BLaER1 (cell line): Measurements from ENCODE around the gene GUCY2F.

ENCODE experiments used
- H3K27ac ChIP-seq: shearing (Covaris generic); formaldehyde crosslinking; 2 replicates; pipeline ENCODE4 v1.8.1; 2022
- H3K27me3 ChIP-seq: shearing (Covaris generic); formaldehyde crosslinking; 2 replicates; pipeline ENCODE4 v1.8.1; 2022
- H3K36me3 ChIP-seq: shearing (Covaris generic); formaldehyde crosslinking; 2 replicates; pipeline ENCODE4 v1.8.1; 2022
- H3K4me1 ChIP-seq: shearing (Covaris generic); formaldehyde crosslinking; 2 replicates; pipeline ENCODE4 v1.8.1; 2022
- H3K4me2 ChIP-seq: shearing (Covaris generic); formaldehyde crosslinking; 2 replicates; pipeline ENCODE4 v1.8.1; 2022
- H3K4me3 ChIP-seq: shearing (Covaris generic); formaldehyde crosslinking; 2 replicates; pipeline ENCODE4 v1.8.1; 2022
- H3K9ac ChIP-seq: shearing (Covaris generic); formaldehyde crosslinking; 2 replicates; pipeline ENCODE4 v1.8.1; 2022
- H3K9me3 ChIP-seq: shearing (Covaris generic); formaldehyde crosslinking; 2 replicates; pipeline ENCODE4 v1.8.1; 2022
- H4K20me1 ChIP-seq: shearing (Covaris generic); formaldehyde crosslinking; 2 replicates; pipeline ENCODE4 v1.8.1; 2022
- Cebpa-rat ChIP-seq: shearing (Covaris generic); IDR thresholded peaks from 2 replicates; pipeline ENCODE4 v1.8.1; 2022

Gene GUCY2F

DNA sequence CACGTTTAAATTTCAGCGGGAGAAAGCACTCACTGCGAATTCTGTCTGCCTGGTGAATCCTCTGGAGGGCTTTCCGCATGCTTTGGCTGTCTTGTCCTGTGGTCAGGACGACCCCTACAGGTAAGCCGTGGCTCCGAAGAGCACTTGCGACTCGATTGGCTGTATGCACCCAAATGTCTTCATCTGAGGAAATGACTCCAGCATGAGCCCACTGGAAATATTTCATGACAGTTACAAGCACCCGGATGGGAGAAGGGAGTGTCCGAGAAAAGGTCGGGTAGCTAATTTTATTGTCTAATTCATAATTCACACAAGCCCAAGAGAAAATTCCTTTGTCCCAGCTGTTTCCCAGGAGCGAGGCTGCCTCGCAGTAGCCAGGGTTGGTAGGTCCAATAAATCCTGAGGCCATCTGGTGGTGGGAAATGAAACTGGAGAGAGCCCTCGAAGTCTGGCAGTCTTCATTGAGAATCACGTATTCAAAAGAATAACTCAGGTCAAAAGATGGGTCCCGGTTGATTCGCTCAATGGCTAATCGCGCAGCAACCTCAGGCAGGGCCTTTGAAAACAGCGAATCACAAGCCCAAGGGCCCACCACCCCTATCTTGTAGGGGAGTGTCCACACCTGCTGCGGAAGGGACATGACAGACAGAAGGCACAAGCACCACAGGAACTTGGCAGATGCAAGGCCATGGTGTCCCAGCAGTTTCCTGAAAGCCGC lies 6.6 kb downstream of the GUCY2F start:
- Histone ChIP-seq H3K27me3 (peaks cover 91% of the 10 kb centered on the region), H3K9me3 (no peaks in the 10 kb centered on the region), H3K9ac (no peak overlapping the region), H3K4me2 (no peak overlapping the region), H3K4me3 (no peak overlapping the region), H3K4me1 (no peaks in the 10 kb centered on the region), H3K27ac (no peak overlapping the region), H4K20me1 (no peaks in the 10 kb centered on the region), H3K36me3 (no peaks in the 10 kb centered on the region)
- TF ChIP-seq Cebpa-rat = no peak

DNA sequence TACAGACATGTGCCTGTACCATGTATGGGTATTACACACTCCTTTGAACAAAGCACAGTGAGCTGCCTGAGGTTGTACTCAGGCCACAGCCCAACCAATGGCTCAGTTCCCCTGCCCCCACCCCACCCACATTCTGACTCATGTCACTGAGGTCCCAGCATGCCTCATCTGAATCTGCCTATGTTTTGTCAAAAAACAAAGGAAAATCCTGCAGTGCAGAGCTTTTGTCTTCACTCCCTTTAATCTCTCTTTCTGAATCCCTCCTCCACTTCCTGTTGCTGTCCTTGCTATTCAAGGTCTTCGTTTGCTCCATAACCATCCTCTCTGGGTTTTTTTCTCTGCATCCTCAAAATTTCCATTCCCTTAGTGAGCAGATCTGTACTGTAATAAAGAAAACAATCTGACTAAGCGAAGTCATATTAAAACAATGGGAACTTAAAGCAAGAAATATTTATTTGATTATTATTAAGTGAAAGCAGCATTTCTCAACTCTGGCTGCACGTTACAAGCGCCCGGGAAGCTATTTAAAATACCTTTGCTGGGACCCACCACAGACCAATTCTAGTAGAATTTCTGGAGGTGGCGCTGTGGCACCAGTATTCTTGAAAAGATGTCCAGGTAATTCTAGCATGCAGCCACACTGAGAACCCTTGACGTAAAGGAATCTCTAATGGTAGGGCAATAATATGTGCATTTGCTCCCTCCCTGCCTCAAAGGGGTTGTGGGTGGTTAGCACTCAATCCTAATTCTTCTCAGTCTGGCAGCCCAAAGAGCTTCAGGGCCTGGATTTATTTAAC lies 8.7 kb downstream of the GUCY2F start:
- H3K27me3 ChIP-seq = peaks cover 84% of the 10 kb centered on the region
- no peak overlapping the region for H3K27ac ChIP-seq
- H3K4me3 ChIP-seq = no peak overlapping the region
- H3K4me2 ChIP-seq = no peak overlapping the region
- no peak for TF ChIP-seq Cebpa-rat
- no peak overlapping the region for H3K9ac ChIP-seq
- no peaks in the 10 kb centered on the region for H3K4me1 ChIP-seq
- H4K20me1 ChIP-seq = no peaks in the 10 kb centered on the region
- H3K9me3 ChIP-seq = no peaks in the 10 kb centered on the region
- no peaks in the 10 kb centered on the region for H3K36me3 ChIP-seq

DNA sequence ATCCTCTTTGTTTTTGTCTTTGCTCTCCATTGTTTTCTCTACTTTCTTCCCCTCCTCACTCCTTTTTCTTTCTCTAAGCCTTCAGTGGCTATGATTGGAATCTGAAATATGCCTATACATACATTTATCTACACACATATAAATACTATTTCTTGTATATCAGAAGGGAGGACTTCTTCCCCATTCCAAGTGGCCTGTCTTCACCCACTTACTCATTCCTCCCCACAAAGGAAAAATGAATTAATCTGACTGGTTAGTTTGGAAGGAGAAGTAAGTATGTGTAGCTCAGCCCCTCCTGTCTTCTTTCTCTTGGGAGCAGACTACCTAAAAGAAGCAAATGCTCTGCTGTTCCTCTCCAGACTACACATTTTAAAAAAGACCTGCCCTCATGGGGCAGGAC lies 17.7 kb downstream of the GUCY2F start:
- no peaks in the 10 kb centered on the region for H3K36me3 ChIP-seq
- peaks cover 74% of the 10 kb centered on the region for H3K27me3 ChIP-seq
- no peak overlapping the region for H3K27ac ChIP-seq
- H3K4me2 ChIP-seq = no peak overlapping the region
- no peak for TF ChIP-seq Cebpa-rat
- H3K9me3 ChIP-seq = no peaks in the 10 kb centered on the region
- no peak overlapping the region for H3K9ac ChIP-seq
- no peaks in the 10 kb centered on the region for H3K4me1 ChIP-seq
- no peaks in the 10 kb centered on the region for H4K20me1 ChIP-seq
- no peak overlapping the region for H3K4me3 ChIP-seq

DNA sequence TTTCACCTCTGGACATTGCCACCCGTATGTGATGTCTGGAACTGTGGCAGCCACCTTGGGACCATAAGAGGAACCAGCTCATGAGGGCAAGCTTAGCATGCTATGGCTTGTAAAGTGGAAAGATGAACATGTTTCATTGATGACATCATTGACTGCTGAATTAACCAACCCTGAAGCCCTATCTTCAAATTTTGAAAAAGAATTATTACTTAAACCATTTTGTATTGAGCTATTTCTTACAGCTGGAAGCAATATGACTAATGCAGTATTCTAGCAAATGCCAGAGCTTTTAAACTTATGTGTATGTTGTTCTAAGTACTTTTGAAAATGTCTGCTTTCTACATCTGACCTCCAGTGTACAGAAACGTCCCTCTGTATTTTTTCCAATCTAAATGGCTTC lies 18.1 kb downstream of the GUCY2F start:
- H3K4me2 ChIP-seq = no peak overlapping the region
- H3K27ac ChIP-seq = no peak overlapping the region
- H3K27me3 ChIP-seq = peaks cover 74% of the 10 kb centered on the region
- H3K9ac ChIP-seq = no peak overlapping the region
- TF ChIP-seq Cebpa-rat = no peak
- H3K9me3 ChIP-seq = no peaks in the 10 kb centered on the region
- no peaks in the 10 kb centered on the region for H3K4me1 ChIP-seq
- H4K20me1 ChIP-seq = no peaks in the 10 kb centered on the region
- no peaks in the 10 kb centered on the region for H3K36me3 ChIP-seq
- H3K4me3 ChIP-seq = no peak overlapping the region

GRCh38 chrX:109448282-109448938 lies 33.5 kb downstream of the GUCY2F start:
- H3K4me1 ChIP-seq = no peaks in the 10 kb centered on the region
- peaks cover 59% of the 10 kb centered on the region for H3K27me3 ChIP-seq
- no peaks in the 10 kb centered on the region for H3K36me3 ChIP-seq
- TF ChIP-seq Cebpa-rat = no peak
- H3K27ac ChIP-seq = no peak overlapping the region
- H3K4me2 ChIP-seq = no peak overlapping the region
- H3K9me3 ChIP-seq = no peaks in the 10 kb centered on the region
- no peak overlapping the region for H3K4me3 ChIP-seq
- H3K9ac ChIP-seq = no peak overlapping the region
- no peaks in the 10 kb centered on the region for H4K20me1 ChIP-seq

DNA sequence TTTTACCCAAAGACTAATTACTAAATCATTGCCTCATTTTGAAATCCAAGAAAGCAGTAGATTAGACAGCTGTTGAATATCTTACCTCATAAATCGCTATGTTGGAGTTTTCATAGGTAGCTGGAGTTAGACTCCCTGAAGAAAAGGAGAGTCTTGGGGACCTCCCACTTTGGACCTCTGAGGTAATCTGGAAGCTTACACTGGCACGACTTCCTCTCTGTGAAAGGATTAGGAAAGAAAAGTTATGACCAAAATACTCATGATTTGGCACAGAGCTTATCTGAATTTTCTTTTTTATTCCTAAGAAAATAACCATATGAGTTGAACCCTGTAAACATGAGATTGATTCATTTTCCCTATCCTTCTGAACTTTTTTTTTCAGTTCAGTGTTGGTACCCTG lies 40.6 kb downstream of the GUCY2F start:
- Histone ChIP-seq H3K27ac (no peak overlapping the region), H3K4me1 (no peaks in the 10 kb centered on the region), H3K4me3 (no peak overlapping the region), H3K36me3 (no peaks in the 10 kb centered on the region), H3K27me3 (peaks cover 48% of the 10 kb centered on the region), H3K9ac (no peak overlapping the region), H3K4me2 (no peak overlapping the region), H3K9me3 (no peaks in the 10 kb centered on the region), H4K20me1 (no peaks in the 10 kb centered on the region)
- TF ChIP-seq Cebpa-rat = no peak

- H3K9me3 ChIP-seq = no peaks in the 10 kb centered on the region
- H3K4me2 ChIP-seq = no peak overlapping the region
- no peaks in the 10 kb centered on the region for H3K36me3 ChIP-seq
- no peak overlapping the region for H3K4me3 ChIP-seq
- no peak overlapping the region for H3K9ac ChIP-seq
- peaks cover 48% of the 10 kb centered on the region for H3K27me3 ChIP-seq
- no peaks in the 10 kb centered on the region for H3K4me1 ChIP-seq
- H4K20me1 ChIP-seq = no peaks in the 10 kb centered on the region
- H3K27ac ChIP-seq = no peak overlapping the region
- no peak for TF ChIP-seq Cebpa-rat
Measured at GRCh38 chrX:109440475-109440874, 41.4 kb downstream of the GUCY2F start.

DNA sequence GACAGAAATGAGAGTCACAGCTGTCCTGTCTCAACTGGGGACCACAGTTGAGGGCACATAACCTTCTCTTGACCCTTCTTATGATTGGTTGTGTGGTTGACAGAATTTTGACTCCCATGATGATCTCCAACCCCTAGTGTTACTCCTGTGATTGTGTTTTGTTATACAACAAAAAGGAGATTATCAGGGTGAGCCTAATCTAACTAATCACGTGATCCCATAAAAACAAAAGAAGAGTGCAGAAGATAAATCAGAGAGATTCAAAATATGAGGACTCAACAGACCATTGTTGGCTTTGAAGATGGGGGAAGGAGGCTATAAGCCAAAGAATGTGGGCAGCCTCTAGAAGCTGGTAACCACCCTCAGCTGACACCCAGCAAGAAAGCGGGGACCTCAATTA lies 72.7 kb downstream of the GUCY2F start:
- peaks cover 83% of the 10 kb centered on the region for H3K27me3 ChIP-seq
- peaks cover 12% of the 10 kb centered on the region for H3K9me3 ChIP-seq
- no peak overlapping the region for H3K4me2 ChIP-seq
- no peak overlapping the region for H3K27ac ChIP-seq
- H4K20me1 ChIP-seq = no peaks in the 10 kb centered on the region
- no peak overlapping the region for H3K9ac ChIP-seq
- no peaks in the 10 kb centered on the region for H3K4me1 ChIP-seq
- no peak for TF ChIP-seq Cebpa-rat
- H3K36me3 ChIP-seq = no peaks in the 10 kb centered on the region
- H3K4me3 ChIP-seq = no peak overlapping the region

GRCh38 chrX:109403922-109404321 lies 78.0 kb downstream of the GUCY2F start:
- peaks cover 7% of the 10 kb centered on the region for H3K9me3 ChIP-seq
- H3K9ac ChIP-seq = no peak overlapping the region
- no peaks in the 10 kb centered on the region for H3K36me3 ChIP-seq
- H3K4me1 ChIP-seq = no peaks in the 10 kb centered on the region
- no peak overlapping the region for H3K4me3 ChIP-seq
- peaks cover 89% of the 10 kb centered on the region for H3K27me3 ChIP-seq
- H4K20me1 ChIP-seq = no peaks in the 10 kb centered on the region
- TF ChIP-seq Cebpa-rat = no peak
- no peak overlapping the region for H3K27ac ChIP-seq
- H3K4me2 ChIP-seq = no peak overlapping the region

DNA sequence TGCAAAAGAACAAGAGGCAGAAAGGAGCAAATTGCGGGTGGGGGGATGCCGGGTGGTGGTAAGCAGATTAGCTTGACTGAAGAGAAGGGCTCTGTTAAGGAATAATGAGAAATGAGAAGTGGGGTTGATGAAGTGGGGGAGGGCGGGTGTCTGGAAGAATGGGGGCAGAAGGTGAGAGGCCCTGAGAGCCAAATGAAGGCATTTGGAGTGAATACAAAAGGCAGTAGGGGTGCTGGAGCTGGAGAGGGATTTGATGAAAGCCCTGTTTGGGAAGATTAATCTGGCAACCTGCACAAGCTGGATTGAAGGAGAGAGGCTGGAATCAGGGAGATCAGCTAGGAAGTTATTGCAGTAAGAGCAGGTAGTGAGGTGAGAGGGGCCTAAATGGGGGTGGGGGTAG lies 82.1 kb downstream of the GUCY2F start:
- Histone ChIP-seq H3K4me3 (no peak overlapping the region), H3K4me1 (no peaks in the 10 kb centered on the region), H3K9me3 (no peaks in the 10 kb centered on the region), H3K36me3 (no peaks in the 10 kb centered on the region), H4K20me1 (no peaks in the 10 kb centered on the region), H3K27me3 (peaks cover 98% of the 10 kb centered on the region), H3K9ac (no peak overlapping the region), H3K4me2 (no peak overlapping the region), H3K27ac (no peak overlapping the region)
- no peak for TF ChIP-seq Cebpa-rat
